Osteoblast (primary cell): ENCODE results near the gene NISCH. TPM values are rescaled to one million over a fixed set of nuclear protein-coding genes. Genes with fewer than 3 reads are reported as not detected.

Source experiments
- DNase-seq: peaks from one replicate; pipeline ENCODE4 v3.0.0; 2011; ENCODE audit warnings: low spot score, mixed read lengths; ENCODE audit not compliant: insufficient read length; ENCODE audit errors: missing footprints
- H2AFZ ChIP-seq: 2 replicates; pipeline ENCODE4 v1.6.0; 2011; ENCODE audit warnings: mild to moderate bottlenecking, low read length
- H3K27ac ChIP-seq: 2 replicates; pipeline ENCODE4 v1.5.1; 2011; ENCODE audit warnings: mild to moderate bottlenecking, low read depth, low read length, moderate library complexity
- H3K27me3 ChIP-seq: 2 replicates; pipeline ENCODE4 v1.6.0; 2012; ENCODE audit warnings: mild to moderate bottlenecking, control low read depth, inconsistent platforms, low read length, moderate library complexity; ENCODE audit not compliant: insufficient read depth
- H3K36me3 ChIP-seq: 2 replicates; pipeline ENCODE4 v1.5.1; 2011; ENCODE audit warnings: mild to moderate bottlenecking, low read length, control low read depth, moderate library complexity; ENCODE audit not compliant: insufficient read depth
- H3K4me1 ChIP-seq: 2 replicates; pipeline ENCODE4 v1.5.1; 2011; ENCODE audit warnings: mild to moderate bottlenecking, low read length, control low read depth, moderate library complexity; ENCODE audit not compliant: insufficient read depth
- H3K4me2 ChIP-seq: 2 replicates; pipeline ENCODE4 v1.6.0; 2011; ENCODE audit warnings: mild to moderate bottlenecking, low read length; ENCODE audit not compliant: insufficient read depth
- H3K4me3 ChIP-seq: fragments of 200-600 bp; sonication (generic); 3 replicates; pipeline ENCODE4 v1.5.1; 2012; ENCODE audit warnings: mild to moderate bottlenecking, low read length, inconsistent platforms; ENCODE audit not compliant: insufficient read depth
- H3K79me2 ChIP-seq: 2 replicates; pipeline ENCODE4 v1.6.0; 2012; ENCODE audit warnings: mild to moderate bottlenecking, low read length, control low read depth, inconsistent platforms; ENCODE audit not compliant: insufficient read depth
- H3K9me3 ChIP-seq: 2 replicates; pipeline ENCODE4 v1.5.1; 2011; ENCODE audit warnings: low read depth, low read length, control low read depth
- H4K20me1 ChIP-seq: 2 replicates; pipeline ENCODE4 v1.6.0; 2012; ENCODE audit warnings: mild to moderate bottlenecking, low read length, control low read depth; ENCODE audit not compliant: insufficient read depth
- total RNA-seq: library from RNA; depleted of rRNA; stranded (reverse); fragments of >200 nt; gene quantifications from 2 replicates; pipeline ENCODE4 v1.2.3, GENCODE V29; 2012
- TF ChIP-seq, protein P1 (sequence below): IDR thresholded peaks from 2 replicates; pipeline ENCODE4 v1.5.1; 2011; ENCODE audit warnings: mild to moderate bottlenecking, low read depth, low read length, moderate library complexity; ENCODE audit errors: extremely low read depth

NISCH gene
- total RNA-seq, 1 donor, result 83.2 TPM

DNA sequence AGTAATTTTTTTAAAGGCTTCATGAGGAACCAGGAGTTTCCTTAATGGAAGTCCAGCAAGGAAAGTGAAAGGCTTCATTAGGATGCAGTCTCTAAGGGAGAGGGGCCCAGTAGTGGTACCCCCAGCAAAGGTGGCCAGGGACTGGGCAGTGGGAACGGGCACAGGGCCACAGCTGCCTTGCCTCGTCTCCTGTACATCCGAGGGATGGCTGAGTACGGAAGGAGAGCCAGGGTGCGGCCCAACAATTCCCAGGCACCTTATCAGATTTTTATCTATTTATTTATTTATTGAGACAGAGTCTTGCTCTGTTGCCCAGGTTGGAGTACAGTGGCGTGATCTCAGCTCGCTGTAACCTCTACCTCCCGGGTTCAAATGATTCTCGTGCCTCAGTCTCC, 25.0 kb upstream of the NISCH start:
- TF ChIP-seq, protein P1, sequence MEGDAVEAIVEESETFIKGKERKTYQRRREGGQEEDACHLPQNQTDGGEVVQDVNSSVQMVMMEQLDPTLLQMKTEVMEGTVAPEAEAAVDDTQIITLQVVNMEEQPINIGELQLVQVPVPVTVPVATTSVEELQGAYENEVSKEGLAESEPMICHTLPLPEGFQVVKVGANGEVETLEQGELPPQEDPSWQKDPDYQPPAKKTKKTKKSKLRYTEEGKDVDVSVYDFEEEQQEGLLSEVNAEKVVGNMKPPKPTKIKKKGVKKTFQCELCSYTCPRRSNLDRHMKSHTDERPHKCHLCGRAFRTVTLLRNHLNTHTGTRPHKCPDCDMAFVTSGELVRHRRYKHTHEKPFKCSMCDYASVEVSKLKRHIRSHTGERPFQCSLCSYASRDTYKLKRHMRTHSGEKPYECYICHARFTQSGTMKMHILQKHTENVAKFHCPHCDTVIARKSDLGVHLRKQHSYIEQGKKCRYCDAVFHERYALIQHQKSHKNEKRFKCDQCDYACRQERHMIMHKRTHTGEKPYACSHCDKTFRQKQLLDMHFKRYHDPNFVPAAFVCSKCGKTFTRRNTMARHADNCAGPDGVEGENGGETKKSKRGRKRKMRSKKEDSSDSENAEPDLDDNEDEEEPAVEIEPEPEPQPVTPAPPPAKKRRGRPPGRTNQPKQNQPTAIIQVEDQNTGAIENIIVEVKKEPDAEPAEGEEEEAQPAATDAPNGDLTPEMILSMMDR, result no peak
- Histone ChIP-seq H2AFZ (no peak overlapping the region), H3K27ac (no peak overlapping the region), H4K20me1 (no peaks in the 10 kb centered on the region), H3K4me3 (no peak overlapping the region), H3K9me3 (no peaks in the 10 kb centered on the region), H3K27me3 (peaks cover 10% of the 10 kb centered on the region), H3K4me1 (peaks cover 4% of the 10 kb centered on the region), H3K79me2 (no peaks in the 10 kb centered on the region), H3K36me3 (no peaks in the 10 kb centered on the region), H3K4me2 (no peak overlapping the region)
- no peak for DNase-seq

GRCh38 chr3:52431459-52432223, 23.8 kb upstream of the NISCH start:
- Histone ChIP-seq H3K4me2 (no peak overlapping the region), H3K4me1 (peaks cover 4% of the 10 kb centered on the region), H3K27me3 (peaks cover 10% of the 10 kb centered on the region), H2AFZ (no peak overlapping the region), H3K36me3 (no peaks in the 10 kb centered on the region), H3K4me3 (no peak overlapping the region), H3K9me3 (no peaks in the 10 kb centered on the region), H3K79me2 (no peaks in the 10 kb centered on the region), H3K27ac (no peak overlapping the region), H4K20me1 (no peaks in the 10 kb centered on the region)
- DNase-seq, result no peak
- TF ChIP-seq, protein P1, result no peak

- Histone ChIP-seq H3K79me2 (no peaks in the 10 kb centered on the region), H4K20me1 (no peaks in the 10 kb centered on the region), H3K27ac (no peak overlapping the region), H2AFZ (no peak overlapping the region), H3K4me1 (peaks cover 4% of the 10 kb centered on the region), H3K36me3 (no peaks in the 10 kb centered on the region), H3K4me2 (no peak overlapping the region), H3K9me3 (no peaks in the 10 kb centered on the region), H3K27me3 (peaks cover 10% of the 10 kb centered on the region), H3K4me3 (no peak overlapping the region)
- no peak for DNase-seq
- TF ChIP-seq, protein P1, result no peak
These were observed 23.2 kb upstream of the NISCH start for GRCh38 chr3:52432225-52432624.

- H3K36me3 ChIP-seq, result no peaks in the 10 kb centered on the region
- H4K20me1 ChIP-seq, result no peaks in the 10 kb centered on the region
- peaks cover 10% of the 10 kb centered on the region for H3K27me3 ChIP-seq
- TF ChIP-seq, protein P1, result no peak
- no peak overlapping the region for H3K4me2 ChIP-seq
- no peaks in the 10 kb centered on the region for H3K79me2 ChIP-seq
- no peak overlapping the region for H2AFZ ChIP-seq
- no peaks in the 10 kb centered on the region for H3K9me3 ChIP-seq
- H3K4me1 ChIP-seq, result peaks cover 4% of the 10 kb centered on the region
- no peak for DNase-seq
- no peak overlapping the region for H3K4me3 ChIP-seq
- H3K27ac ChIP-seq, result no peak overlapping the region
These were observed 22.7 kb upstream of the NISCH start for GRCh38 chr3:52432691-52433141.
